ENCODE data around the gene CREG2.

Gene CREG2

GRCh38 chr2:101382442-101382841, 4.9 kb downstream of the CREG2 start:
- H3K27ac ChIP-seq = no peak overlapping the region
- ChIA-PET POLR2A (ENCODE audit: low non-redundant PET) (no interaction called here), CTCF (no interaction called here)
- no peak for DNase-seq (ENCODE audit: low spot score)
- no peak for TF ChIP-seq CTCF (conservative IDR thresholded peaks at IDR 0.05; ENCODE audit: low read depth)

GRCh38 chr2:101380376-101380775, 6.9 kb downstream of the CREG2 start:
- peak overlapping the region; percentile 83 for H3K27ac ChIP-seq
- ChIA-PET CTCF (no interaction called here), POLR2A (ENCODE audit: low non-redundant PET) (no interaction called here)
- TF ChIP-seq CTCF (conservative IDR thresholded peaks at IDR 0.05; ENCODE audit: low read depth) = no peak
- peak; percentile 96 for DNase-seq (ENCODE audit: low spot score)

- POLR2A ChIA-PET (ENCODE audit: low non-redundant PET) = no interaction called here
- no peak for DNase-seq (ENCODE audit: low spot score)
- CTCF ChIA-PET = interaction anchor here (0.6 kb wide), 1 partner anchor 37 kb away, joined by 5 read pairs; no protein-coding TSS in a partner anchor
- no peak overlapping the region for H3K27ac ChIP-seq
- TF ChIP-seq CTCF (conservative IDR thresholded peaks at IDR 0.05; ENCODE audit: low read depth) = no peak
These were observed 8.2 kb downstream of the CREG2 start for GRCh38 chr2:101379091-101379490.

GRCh38 chr2:101375653-101376052, 11.7 kb downstream of the CREG2 start:
- H3K27ac ChIP-seq = no peak overlapping the region; the same call in 1 of the 2 replicates
- ChIA-PET CTCF (no interaction called here), POLR2A (ENCODE audit: low non-redundant PET) (no interaction called here)
- TF ChIP-seq CTCF (conservative IDR thresholded peaks at IDR 0.05; ENCODE audit: low read depth) = no peak
- no peak for DNase-seq (ENCODE audit: low spot score)

GRCh38 chr2:101374821-101375561, 12.3 kb downstream of the CREG2 start:
- no peak for DNase-seq (ENCODE audit: low spot score)
- POLR2A ChIA-PET (ENCODE audit: low non-redundant PET) = no interaction called here
- H3K27ac ChIP-seq = no peak overlapping the region; the same call in 1 of the 2 replicates
- CTCF ChIA-PET = no interaction called here
- no peak for TF ChIP-seq CTCF (conservative IDR thresholded peaks at IDR 0.05; ENCODE audit: low read depth)

GRCh38 chr2:101372792-101373191, 14.5 kb downstream of the CREG2 start:
- H3K27ac ChIP-seq = no peak overlapping the region
- CTCF ChIA-PET = no interaction called here
- DNase-seq (ENCODE audit: low spot score) = no peak
- TF ChIP-seq CTCF (conservative IDR thresholded peaks at IDR 0.05; ENCODE audit: low read depth) = no peak
- POLR2A ChIA-PET (ENCODE audit: low non-redundant PET) = no interaction called here
